ENCODE data around the gene VOPP1. TPM values are rescaled to one million over a fixed set of nuclear protein-coding genes. Genes with fewer than 3 reads are reported as not detected.

VOPP1 gene
- total RNA-seq, 1 donor from 2014 or later: 53.7 TPM

DNA sequence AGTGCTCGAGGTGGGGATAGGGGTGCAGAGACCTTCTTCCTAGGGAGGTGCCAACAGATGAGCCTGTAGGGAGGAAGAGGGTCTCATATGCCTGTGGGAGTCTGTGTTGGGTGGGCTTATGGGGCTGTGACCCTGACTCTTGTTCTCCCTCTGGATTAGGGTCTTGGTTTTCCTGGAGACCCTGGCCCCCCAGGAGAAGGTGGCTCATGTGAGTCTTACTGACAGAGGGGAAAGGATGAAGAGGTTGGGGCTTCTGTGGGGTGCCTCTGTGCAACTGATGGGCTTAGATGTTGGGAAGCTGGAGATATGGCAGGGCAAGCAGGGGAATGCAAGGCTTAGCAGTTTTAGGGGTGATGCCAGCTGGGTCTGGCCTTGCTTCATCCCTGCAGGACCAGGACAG, 20.2 kb upstream of the VOPP1 start:
- no peak overlapping the region for H3K27ac ChIP-seq
- no peaks in the 10 kb centered on the region for H3K4me1 ChIP-seq
- no peak overlapping the region for H3K4me3 ChIP-seq
- no peaks in the 10 kb centered on the region for H3K9me3 ChIP-seq
- ATAC-seq (no peak), DNase-seq (no peak)
- no peaks in the 10 kb centered on the region for H3K36me3 ChIP-seq
- intact Hi-C loops (cut with DNase I): no loop called here
- TF ChIP-seq, protein P1, sequence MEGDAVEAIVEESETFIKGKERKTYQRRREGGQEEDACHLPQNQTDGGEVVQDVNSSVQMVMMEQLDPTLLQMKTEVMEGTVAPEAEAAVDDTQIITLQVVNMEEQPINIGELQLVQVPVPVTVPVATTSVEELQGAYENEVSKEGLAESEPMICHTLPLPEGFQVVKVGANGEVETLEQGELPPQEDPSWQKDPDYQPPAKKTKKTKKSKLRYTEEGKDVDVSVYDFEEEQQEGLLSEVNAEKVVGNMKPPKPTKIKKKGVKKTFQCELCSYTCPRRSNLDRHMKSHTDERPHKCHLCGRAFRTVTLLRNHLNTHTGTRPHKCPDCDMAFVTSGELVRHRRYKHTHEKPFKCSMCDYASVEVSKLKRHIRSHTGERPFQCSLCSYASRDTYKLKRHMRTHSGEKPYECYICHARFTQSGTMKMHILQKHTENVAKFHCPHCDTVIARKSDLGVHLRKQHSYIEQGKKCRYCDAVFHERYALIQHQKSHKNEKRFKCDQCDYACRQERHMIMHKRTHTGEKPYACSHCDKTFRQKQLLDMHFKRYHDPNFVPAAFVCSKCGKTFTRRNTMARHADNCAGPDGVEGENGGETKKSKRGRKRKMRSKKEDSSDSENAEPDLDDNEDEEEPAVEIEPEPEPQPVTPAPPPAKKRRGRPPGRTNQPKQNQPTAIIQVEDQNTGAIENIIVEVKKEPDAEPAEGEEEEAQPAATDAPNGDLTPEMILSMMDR (IDR thresholded peaks at IDR 0.05): no peak
- H3K27me3 ChIP-seq: no peaks in the 10 kb centered on the region

DNA sequence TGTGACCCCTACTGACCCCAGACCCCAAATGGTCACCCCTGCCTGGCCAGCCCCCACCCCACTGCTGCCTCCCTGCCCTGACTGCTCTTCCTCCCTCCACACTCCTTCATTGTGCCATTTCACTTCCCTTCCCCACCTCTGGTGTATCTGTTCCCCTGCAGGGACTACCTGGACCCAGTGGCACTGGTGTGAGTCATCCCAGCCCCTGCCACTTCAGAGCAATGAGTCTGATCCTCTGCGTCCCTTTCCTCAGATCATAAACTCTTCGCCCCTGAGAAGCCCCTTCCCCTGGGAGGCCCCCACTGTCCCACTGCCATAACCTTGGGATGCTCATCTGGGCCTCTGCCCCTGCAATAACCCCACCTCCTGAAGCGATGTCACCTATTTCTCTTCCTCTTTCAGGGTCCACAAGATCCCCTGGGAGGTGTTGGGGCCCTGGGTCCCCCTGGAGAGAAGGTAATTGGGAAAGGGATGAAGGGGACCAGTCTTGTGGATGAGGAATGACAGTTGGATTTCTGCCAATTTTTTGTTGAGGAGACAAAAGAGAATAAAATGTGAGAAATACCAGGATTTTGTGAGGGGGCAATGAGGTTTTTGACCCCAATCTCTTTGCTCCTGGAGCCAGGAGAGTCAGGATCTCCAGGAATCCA, 19.1 kb upstream of the VOPP1 start:
- H3K27me3 ChIP-seq: no peaks in the 10 kb centered on the region
- TF ChIP-seq, protein P1 (IDR thresholded peaks at IDR 0.05): no peak
- no peak overlapping the region for H3K27ac ChIP-seq
- H3K9me3 ChIP-seq: no peaks in the 10 kb centered on the region
- intact Hi-C loops (cut with DNase I): no loop called here
- DNase-seq: no peak
- no peaks in the 10 kb centered on the region for H3K4me1 ChIP-seq
- no peak for ATAC-seq
- no peaks in the 10 kb centered on the region for H3K36me3 ChIP-seq
- H3K4me3 ChIP-seq: no peak overlapping the region

DNA sequence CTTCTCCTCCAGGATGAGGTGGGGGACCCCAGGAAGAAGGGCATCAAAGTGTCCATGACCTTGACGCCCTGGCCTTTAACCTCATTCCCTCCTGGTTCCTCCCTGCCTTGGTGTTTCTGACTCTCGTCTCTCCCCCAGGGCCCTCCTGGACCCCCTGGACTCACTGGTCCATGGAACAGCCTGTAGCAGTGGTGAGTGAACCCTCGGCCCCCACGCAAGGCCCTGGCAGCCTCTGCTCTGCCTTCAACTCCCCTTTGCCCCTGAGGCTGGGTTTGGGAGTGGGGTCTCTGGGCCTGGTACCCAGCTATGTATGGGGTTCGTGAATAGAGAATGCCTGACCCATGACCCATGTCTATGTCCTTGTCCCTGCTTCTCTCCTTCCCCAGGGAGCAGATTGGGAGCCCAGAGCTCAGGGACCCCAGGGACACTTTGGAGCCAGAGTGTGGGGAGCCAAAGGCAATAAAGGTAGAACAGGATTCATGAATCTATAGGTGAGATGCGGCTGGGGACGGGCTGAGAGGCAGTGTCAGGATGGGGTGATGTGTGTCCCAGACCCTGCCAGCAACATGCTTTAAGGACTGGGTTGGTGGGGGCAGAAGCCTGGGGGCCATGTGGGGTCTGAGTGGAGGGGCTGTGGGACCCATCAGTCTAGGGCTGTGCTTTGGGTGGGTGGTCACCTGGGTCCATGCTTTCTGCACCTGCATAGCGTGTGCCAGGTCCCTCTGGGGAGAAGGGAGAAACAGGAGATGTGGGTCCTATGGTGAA, 18.4 kb upstream of the VOPP1 start:
- TF ChIP-seq, protein P1 (IDR thresholded peaks at IDR 0.05): no peak
- Histone ChIP-seq H3K4me3 (no peak overlapping the region), H3K27ac (no peak overlapping the region), H3K36me3 (no peaks in the 10 kb centered on the region), H3K9me3 (no peaks in the 10 kb centered on the region), H3K27me3 (no peaks in the 10 kb centered on the region), H3K4me1 (no peaks in the 10 kb centered on the region)
- ATAC-seq: no peak
- DNase-seq: no peak
- intact Hi-C loops (cut with DNase I): no loop called here

DNA sequence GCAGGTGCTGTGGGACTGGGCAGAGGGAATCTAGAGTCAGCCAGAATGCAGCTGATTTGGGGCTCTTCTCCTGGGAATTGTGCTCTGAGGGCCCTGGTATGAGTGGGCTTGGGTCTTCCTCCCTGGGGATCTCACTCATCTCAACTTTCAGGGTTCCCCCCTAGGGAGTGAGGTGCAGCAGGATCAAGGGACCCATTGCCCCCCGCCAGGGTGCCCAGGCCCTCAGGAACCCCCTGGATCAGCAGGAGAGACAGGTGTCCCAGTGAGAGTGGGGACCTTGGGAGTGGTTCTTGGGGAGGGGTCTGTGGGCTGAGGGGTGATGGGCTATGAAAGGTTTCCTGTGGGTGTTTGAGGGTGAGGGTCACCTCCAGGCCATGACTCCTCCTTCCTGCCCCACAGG, 17.6 kb upstream of the VOPP1 start:
- TF ChIP-seq, protein P1 (IDR thresholded peaks at IDR 0.05): no peak
- DNase-seq (no peak), ATAC-seq (no peak)
- no peaks in the 10 kb centered on the region for H3K27me3 ChIP-seq
- H3K27ac ChIP-seq: no peak overlapping the region
- H3K36me3 ChIP-seq: no peaks in the 10 kb centered on the region
- H3K4me1 ChIP-seq: no peaks in the 10 kb centered on the region
- intact Hi-C loops (cut with DNase I): no loop called here
- H3K4me3 ChIP-seq: no peak overlapping the region
- H3K9me3 ChIP-seq: no peaks in the 10 kb centered on the region

DNA sequence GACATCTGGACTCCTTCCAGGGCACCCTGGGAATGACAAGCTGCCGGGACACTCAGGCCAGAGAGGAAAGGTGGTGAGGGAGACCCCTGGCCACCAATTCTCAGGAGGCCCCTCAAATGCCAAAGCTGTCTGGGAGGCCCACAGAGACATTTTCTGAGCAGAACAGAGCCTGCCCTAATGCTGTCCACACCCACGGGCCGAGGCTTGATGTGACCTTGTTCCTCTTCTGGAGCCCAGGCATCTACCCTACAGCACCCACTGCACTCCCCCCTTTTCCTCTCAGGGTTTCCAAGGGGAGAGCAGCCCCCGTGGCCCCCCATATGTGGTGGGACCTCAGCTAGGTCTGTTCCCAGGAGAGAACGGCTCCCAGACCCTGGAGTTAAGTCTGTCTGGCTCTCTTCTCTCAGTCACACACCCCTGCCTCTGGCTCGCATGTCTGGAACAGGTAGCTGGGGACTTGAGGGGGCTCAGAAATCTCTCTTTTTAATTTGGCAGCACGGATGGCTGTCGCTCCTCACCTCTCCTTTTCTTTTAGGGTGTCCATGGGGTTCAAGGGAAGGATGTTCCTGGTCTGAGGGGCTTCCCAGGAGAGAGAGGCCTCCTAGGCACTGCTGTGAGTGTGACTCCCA, 16.8 kb upstream of the VOPP1 start:
- Histone ChIP-seq H3K4me3 (no peak overlapping the region), H3K9me3 (no peaks in the 10 kb centered on the region), H3K4me1 (no peaks in the 10 kb centered on the region), H3K36me3 (no peaks in the 10 kb centered on the region), H3K27ac (no peak overlapping the region), H3K27me3 (no peaks in the 10 kb centered on the region)
- peak; percentile 12 for ATAC-seq
- DNase-seq: no peak
- TF ChIP-seq, protein P1 (IDR thresholded peaks at IDR 0.05): no peak
- intact Hi-C loops (cut with DNase I): no loop called here
